Brain pericyte (primary cell): ENCODE data around the gene PXMP2.
A peak's percentile ranks its signal among the peaks of the same experiment; 100 is the strongest.

Experiments used
- DNase-seq: peaks from one replicate; pipeline ENCODE4 v3.0.0-alpha.2; 2012; ENCODE audit warnings: low read depth, low spot score

Gene PXMP2

DNA sequence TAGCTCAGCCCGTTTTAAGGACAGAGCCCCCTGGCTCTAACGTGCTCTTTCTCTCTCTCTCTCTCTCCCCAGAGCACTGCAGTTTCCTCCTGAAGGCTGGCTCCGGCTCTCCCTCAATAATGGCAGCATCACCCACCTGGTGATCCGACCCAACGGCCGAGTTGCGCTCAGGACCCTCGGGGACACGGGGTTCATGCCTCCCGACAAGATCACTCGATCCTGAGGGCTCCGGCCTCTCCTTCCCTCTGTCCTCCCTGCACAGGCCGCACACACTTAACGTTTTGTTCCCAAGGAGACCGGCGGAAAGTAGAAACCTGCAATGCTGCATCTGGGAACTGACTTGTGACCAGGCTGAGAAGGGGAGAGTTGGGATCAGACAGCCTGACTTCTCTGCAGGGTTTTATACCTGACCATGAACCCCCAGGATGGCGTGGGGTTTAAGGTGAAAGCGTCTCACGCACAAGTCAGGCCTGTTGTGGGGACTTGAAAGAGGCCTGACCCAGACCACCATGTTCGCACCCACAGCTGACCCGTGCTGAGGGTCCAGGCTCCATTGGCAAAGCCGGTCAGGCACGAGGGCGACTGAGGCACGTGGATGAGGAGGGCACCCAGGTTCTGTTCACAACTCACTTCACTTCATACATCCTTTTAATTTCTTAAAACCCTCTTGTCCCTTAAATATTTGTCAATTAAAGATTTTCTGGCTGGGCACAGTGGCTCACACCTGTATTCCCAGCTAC lies 33.4 kb downstream of the PXMP2 start:
- no peak for DNase-seq

- DNase-seq = no peak
Measured at GRCh38 chr12:132723015-132723763, 35.8 kb downstream of the PXMP2 start.

- no peak for DNase-seq
Measured at GRCh38 chr12:132723764-132724140, 36.4 kb downstream of the PXMP2 start.

GRCh38 chr12:132724506-132725241 lies 37.3 kb downstream of the PXMP2 start:
- DNase-seq = no peak

GRCh38 chr12:132726386-132726785 lies 39.0 kb downstream of the PXMP2 start:
- no peak for DNase-seq

GRCh38 chr12:132727091-132727794 lies 39.9 kb downstream of the PXMP2 start:
- no peak for DNase-seq

DNA sequence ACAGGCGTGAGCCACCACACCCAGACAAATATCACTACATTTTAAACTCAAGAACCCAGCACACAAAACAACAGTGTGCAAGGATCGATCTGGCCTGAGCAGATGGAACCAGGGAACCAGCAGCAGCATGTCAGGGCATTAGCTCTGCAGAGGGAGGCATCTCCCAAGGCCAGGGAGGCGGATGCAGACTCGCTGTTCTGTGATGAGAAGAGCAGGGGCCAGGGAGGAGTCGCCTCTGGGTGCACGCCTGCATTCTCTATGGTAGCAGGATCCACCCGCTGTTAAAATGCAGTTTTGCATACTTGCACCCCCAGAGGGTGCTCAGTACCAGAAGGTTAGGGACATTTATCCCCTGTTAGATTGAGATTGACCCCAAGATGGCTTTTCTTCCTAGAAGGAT lies 41.1 kb downstream of the PXMP2 start:
- no peak for DNase-seq

GRCh38 chr12:132729541-132730320 lies 42.3 kb downstream of the PXMP2 start:
- no peak for DNase-seq

- no peak for DNase-seq
Measured at GRCh38 chr12:132730353-132730752, 43.0 kb downstream of the PXMP2 start.

DNA sequence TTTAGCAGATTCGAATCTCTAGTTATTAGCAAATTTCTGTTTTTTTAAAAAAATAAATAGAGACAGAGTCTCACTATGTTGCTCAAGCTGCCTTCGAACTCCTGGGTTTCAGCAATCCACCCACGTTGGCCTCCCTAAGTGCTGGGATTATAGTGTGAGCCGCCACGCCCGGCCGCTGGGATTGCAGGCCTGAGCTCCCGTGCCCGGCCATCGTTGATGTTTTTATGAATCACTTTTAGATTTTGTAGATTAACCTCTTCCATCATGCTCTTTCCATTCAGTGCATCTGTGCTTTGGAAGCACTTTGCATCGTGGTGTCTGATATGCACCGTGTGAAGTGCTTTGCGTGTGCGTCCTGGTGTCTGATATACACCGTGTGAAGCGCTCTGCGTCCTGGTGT lies 44.2 kb downstream of the PXMP2 start:
- DNase-seq = no peak

- DNase-seq = peak; percentile 97
Measured at GRCh38 chr12:132734206-132734605, 46.8 kb downstream of the PXMP2 start.

DNA sequence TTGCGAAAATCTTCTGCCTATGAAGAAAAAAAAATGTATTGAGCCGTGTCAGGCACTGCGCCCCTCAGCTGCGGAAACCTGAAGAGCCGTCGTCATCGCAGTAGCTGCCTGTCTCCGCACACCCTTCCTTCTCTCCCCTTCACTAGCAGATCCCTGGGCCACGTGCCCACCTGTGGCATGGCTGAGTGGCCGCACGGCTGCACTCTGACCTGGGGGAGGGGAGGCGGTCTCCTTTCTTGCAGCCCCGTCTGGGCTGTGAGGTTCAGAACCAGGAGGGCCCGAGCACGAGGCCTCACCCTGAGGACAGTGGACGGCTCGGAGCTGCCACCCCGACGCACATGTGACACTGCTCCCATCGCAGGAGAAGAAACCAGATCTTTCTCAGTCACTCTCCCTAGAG lies 48.1 kb downstream of the PXMP2 start:
- no peak for DNase-seq

DNA sequence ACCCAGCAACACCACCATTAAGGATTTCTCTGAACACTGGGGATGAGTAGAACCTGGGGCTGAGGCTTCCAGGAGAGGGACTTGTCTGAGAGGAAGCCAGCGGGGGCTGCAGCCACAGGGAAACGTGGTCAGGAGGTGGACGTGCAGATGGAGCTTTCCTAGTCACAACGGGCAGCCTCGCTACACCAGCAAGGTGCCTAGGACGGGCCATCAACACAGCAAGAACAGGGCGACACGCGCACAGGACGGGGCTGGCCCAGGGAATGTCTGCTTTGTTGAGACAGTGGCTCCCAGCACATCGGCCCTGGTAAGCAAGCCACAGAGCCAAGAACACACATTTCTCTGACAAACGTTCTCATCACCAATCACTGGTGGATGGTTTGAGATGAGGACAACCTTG lies 49.0 kb downstream of the PXMP2 start:
- no peak for DNase-seq

GRCh38 chr12:132736913-132737312 lies 49.5 kb downstream of the PXMP2 start:
- DNase-seq = no peak

DNA sequence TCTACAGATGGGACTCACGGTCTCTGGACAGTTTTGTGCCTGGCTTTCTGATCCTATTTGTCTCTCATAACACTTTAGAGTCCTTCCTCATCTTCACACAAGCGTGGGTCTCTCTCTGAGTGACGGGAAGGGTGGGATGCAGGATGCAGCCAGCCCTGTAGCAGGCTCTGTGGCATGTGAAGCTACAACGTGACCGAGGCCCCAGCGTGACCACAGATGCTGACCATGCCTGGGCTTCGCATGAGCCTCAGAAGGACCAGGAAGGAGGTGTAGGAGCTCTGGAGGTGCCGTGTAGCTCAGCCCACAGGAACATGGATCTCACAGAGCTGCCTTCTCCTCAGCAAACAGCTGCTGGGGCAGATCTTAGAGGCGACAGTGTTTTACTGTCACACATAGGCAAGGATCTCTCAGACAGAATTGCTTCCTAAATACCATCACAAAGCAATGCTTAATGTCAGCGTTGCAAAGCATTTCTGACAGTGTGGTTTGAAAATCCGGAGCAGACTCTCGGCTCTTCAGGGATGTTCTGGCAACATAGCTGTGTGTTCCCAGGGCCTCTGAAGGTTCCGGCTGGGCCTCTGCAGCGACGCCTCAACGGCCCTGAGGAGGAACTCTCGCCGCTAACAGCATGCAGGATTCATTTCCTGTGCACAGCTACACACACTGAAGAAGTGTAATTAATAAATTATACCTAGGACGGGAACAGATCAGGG lies 52.4 kb downstream of the PXMP2 start:
- DNase-seq = no peak

DNA sequence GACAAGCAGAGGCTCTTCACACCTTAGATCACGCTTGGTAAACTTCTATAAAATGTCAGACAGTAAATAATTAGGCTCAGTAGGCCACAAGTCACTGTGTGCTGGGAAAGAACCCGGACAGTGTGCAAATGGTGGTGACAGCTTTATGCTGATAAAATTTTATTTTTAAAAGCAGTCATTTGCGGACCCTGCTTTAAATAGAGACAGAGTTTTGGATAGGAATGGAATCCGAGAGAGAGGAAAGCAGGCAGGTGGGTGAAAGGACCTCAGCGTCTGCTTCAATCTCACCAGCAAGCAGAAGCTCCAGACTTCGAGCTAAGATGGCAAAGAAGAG lies 52.9 kb downstream of the PXMP2 start:
- DNase-seq = no peak

DNA sequence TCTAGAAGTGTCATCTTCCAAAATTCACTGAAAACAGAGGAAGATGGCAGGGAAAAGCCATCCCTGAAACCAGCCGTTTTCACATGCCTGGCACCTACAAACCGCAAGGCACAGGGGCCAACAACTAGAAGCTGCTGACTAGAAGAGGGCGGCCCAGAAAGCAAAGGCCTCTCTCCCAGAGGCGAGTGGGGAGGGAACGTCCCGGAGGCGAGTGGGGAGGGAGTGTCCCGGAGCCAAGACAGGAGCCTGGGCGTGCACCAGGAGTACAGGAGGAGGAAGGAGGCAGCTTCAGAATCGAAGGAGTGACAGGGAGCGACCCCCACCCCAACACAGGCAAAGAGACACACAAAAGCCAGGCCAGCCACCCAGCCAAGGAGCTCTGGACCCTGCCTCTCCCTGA lies 53.3 kb downstream of the PXMP2 start:
- DNase-seq = no peak

DNA sequence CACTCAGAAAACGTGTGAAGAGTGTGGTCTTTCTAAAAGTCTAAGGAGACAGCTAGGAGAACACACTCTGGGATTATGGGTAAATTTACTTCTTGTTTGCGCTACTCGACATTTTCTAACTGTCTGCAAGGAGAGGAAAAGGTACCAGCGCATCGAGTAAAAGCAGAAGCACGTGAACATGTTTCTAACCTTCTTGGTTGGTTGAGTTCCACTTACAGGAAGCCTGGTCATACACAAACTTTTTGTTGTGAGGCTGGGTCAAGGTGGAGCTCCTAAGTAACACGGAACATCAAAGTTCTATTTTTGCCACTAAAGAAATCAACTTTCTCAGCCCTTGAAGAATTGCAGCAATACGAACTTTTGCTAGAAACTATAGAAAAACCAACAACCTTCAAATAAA lies 54.2 kb downstream of the PXMP2 start:
- no peak for DNase-seq

GRCh38 chr12:132743831-132744230 lies 56.4 kb downstream of the PXMP2 start:
- no peak for DNase-seq

DNA sequence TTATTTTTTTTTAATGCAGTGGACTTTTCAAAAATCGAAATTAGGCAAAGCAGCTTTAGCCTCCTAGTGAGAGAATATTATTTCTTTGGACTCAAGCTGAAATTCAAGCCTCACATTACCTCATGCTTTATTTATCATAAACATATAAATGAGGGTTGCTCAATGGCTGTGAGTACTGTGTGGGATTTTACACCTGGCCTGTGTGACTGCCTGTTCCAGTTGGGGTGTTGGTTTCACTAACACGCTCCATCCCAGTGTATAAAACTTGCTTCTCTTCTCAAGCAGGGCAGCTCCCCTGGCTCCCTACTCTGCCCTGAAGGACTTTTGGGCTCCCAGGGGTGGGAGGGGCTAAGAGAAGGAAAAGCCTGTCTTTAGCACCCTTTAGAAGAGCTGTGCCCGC lies 59.2 kb downstream of the PXMP2 start:
- no peak for DNase-seq

GRCh38 chr12:132747395-132747794 lies 60.0 kb downstream of the PXMP2 start:
- DNase-seq = no peak
